Stimulated activated CD4-positive, alpha-beta T cell treated with anti-CD3 and anti-CD28 coated beads, Interleukin-2, amount 100 ng/mL, for 48 hours (primary cell): Measurements from ENCODE around the gene KDM8.
"Not testable (repeated sequence)": the region's sequence is repeated elsewhere in the genome, so short reads cannot be mapped to it uniquely, and the experiment has no call there.

Experiments used
- DNase-seq, 2 donors: peaks; one replicate each; pipeline ENCODE4 v3.0.0-alpha.2; 2020

KDM8 gene

DNA sequence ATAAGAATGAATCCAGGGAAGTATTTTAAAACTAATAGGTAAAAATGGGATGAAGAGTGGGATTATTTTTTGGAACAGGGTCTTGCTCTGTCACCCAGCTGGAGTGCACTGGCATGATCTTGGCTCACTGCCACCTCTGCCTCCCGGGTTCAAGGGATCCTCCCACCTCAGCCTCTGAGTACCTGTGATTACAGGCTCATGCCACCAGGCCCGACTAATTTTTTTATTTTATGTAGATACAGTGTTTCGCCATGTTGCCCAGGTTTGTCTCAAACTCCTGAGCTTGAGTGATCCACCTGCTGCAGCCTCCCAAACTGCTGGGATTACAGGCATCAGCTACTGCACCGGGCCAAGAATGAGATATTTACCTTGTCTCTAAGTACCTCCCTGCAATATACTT, 43.1 kb downstream of the KDM8 start:
- no peak for DNase-seq

DNA sequence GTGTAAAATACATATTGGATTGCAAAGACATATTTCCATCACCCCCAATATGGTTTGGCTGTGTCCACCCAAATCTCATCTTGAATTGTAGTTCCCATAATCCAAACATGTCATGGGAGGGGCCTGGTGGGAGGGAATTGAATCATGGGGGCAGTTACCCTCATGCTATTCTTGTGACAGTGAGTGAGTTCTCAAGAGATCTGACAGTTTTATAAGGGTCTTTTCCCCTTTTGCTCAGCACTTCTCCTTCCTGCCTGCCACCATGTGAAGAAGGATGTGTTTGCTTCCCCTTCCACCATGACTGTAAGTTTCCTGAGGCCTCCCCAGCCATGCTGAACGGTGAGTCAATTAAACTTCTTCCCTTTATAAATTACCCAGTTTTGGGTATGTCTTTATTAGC, 43.8 kb downstream of the KDM8 start:
- DNase-seq = not testable (repeated sequence)

DNA sequence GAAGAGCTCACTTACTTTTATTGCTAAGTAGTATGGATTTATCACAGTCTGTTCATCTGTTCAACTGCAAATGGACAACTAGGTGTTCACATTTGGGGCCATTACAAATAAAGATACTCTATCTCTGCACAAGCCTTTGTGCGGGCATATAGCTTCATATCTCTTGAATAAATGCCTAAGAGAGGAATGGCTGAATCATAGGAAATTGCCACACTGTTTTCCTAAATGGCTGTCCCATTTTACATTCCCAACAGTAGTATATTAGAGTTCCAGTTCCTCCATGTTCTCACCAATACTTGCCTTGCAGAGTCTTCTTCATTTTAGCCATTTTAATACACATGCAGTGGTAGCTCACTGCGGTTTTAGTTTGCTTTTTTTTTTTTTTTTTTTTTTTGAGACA, 44.7 kb downstream of the KDM8 start:
- no peak for DNase-seq

DNA sequence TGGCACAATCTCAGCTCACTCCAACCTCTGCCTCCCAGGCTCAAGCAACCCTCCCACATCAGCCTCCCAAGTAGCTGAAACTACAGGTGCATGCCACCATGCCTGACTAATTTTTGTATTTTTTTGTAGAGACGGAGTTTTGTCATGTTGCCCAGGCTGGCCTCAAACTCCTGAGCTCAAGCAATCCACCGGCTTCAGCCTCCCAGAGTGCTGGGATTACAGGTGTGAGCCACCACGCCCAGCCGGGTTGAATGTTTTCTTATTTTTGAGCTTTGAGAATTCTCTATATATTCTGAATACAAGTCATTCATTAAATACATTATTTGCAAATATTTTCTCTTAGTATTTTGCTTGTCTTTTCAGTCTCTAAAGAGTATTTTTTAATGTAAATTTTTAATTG, 45.6 kb downstream of the KDM8 start:
- not testable (repeated sequence) for DNase-seq

GRCh38 chr16:27251541-27252205, 48.3 kb downstream of the KDM8 start:
- DNase-seq = no peak

DNA sequence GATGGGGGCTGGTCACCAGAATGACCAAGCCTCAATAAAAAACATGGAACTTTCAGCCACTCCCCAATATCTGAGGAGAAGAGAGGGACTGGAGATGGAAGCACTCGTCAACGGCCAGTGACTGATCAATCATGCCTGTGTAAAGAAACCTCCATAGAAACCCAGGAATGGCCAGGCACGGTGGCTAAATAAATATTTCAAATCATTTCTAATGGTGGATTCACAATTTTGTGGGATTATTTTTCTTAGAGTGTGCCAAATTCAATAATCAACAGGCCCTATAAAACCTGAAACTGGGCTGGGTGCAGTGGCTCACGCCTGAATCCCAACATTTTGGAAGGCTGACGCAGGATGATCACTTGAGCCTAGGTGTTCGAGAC, 48.9 kb downstream of the KDM8 start:
- no peak for DNase-seq

GRCh38 chr16:27253526-27253930, 50.2 kb downstream of the KDM8 start:
- DNase-seq = no peak

DNA sequence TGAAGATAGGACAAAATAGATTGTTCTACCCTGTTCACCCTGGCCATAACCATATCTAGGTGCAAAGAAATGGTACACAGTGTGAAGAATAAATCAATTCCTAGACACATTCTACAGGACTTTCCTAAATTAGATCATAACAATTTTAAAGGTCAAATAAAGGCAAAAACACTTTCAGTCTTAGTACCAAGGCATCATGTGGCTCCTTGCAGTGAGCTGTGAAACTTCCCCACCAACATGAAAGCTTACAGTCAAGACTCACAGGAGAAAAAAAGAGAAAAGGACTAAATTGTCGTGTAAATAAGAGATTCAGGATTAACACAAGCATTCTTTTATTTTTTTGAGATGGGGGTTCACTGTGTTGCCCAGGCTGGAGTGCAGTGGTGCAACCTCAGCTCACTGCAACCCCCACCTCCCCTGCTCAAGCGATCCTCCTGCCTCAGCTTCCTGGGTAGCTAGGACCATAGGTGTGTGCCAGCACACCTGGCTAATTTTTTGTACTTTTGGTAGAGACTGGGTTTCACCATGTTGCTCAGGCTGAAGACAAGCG, 51.0 kb downstream of the KDM8 start:
- no peak for DNase-seq

GRCh38 chr16:27256861-27257260, 53.5 kb downstream of the KDM8 start:
- DNase-seq = no peak

DNA sequence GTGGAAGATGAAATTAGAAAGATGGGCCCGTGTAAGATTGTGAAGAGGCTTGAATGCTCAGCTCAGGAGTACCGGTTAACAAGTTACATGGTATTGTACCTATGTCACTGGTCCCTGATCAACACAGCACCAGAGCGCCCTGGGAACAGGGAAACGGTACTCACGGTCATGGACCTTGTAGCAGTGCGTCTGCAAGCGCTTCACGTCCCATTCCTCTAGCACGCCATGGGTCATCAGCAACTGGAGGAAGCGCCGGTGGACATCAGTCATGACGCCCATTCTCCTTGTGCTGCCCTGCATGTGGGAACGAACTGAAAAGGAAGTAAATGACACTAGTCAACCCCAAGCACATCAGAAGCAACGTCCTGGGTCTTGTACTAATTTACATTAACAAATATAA, 53.9 kb downstream of the KDM8 start:
- DNase-seq = no peak

DNA sequence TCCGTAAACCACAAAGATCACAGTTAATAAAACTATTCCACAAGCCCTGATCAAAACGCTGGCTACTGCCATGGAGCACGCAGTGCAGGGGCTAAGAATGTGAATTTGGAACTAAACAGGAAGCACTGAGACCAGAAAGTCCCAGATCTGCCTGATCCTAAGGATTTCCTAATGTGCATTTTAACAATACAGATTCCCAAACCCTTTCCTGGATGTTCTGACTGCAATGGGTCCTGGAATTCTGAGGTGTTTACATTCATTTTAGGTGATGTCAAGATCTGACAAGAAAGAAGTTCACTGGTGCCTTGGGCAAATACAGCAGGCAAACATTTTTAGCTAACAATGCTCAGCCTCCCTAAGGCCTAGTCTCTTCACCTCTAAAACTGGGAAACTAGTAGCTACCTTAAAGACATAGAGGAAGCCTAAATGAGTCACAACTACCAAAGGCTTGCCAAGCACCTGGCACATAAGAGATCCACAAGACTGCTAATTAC, 55.0 kb downstream of the KDM8 start:
- no peak for DNase-seq

- DNase-seq = no peak
Observed at GRCh38 chr16:27259710-27260109, 56.4 kb downstream of the KDM8 start.

DNA sequence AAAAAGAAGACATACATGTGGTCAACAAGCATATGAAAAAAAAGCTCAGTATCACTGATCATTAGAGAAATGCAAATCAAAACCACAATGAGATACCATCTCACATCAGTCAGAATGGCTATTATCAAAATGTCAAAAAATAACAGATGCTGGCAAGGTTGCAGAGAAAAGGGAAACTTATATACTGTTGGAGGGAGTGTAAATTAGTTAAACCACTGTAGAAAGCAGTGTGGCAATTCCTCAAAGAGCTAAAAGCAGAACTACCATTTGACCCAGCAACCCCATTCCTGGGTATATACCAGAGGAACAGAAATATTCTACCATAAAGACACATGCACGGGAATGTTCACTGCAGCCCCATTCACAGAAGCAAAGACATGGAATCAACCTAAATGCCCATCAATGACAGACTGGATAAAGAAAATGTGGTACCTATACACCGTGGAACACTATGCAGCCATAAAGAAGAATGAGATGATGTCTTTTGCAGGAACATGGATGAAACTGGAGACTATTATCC, 59.6 kb downstream of the KDM8 start:
- not testable (repeated sequence) for DNase-seq

- DNase-seq = no peak
Observed at GRCh38 chr16:27264151-27264550, 60.8 kb downstream of the KDM8 start.

- no peak for DNase-seq
Observed at GRCh38 chr16:27265982-27266381, 62.7 kb downstream of the KDM8 start.

DNA sequence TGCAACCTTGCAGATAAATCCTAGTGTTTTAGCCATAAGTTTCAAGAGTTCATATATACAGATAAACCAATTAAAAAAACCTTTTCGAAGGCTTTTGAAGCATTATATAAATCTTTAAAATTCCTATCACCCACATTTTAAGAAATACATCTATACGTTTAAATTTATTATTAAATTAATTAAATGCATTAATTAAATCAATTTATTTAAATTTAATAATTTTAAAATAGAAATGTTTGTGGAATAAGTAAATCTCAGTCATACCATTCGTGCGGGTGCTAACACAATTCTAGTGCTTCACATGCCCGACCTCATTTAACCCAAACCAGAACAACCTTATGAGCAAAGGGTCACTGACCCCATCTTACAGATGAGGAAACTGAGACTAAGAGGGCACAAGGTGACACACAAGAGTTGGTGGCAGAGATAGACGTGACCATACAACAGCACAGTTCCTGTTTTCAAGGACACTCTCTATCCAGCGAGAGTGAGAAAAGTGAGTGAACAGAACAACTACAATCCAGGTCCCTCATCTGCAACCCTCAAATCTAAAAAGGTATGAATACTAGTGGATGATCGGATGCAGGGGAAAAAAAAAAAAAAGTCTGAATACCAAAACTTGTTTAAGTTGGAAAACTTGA, 63.8 kb downstream of the KDM8 start:
- no peak for DNase-seq

GRCh38 chr16:27268376-27269299, 65.3 kb downstream of the KDM8 start, which contains the start of gene NSMCE1:
TSS of gene NSMCE1 (minus strand) at chr16:27268772. CDS start at chr16:27257570, 11,202 bp downstream.
- DNase-seq = peak; percentile 98

DNA sequence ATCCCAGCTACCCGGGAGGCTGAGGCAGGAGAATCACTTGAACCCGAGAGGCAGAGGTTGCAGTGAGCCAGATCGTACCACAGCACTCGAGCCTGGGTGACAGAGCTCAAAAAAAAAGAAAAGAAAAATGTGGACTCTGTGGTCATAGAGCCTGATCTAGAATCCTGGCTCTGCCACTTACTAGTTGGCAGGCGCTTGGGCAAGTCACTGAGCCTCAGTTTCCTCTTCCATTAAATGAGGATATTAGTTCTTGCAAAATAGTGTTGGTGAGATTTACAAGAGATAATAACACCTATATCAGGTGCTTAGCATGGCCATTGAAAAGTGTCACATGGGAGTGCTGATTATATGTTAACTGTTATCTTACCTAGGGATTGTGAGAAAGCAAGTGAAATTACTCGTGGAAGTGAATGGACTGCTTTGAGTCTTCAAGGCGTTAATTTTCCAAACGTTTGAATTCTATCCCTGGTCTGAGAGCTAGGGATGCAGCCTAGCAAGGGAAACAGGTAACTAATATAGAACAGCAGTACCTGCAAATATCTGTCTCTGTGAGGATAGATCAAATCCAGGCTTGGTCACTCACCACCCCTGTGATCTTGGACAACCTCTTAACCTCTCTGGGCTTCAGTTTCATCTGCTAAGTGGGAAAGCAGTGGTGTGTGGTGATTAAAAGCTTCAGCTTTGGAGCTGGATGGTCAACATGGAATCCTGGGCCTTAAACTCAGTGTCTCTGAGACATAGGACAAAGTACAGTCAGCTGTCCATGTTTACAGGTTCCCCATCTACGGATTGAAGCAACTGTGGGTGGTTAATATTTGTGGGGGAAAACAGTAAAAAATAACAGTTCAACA, 66.2 kb downstream of the KDM8 start:
- DNase-seq = no peak

- no peak for DNase-seq
Observed at GRCh38 chr16:27270349-27270748, 67.0 kb downstream of the KDM8 start.
